ENCODE results near the gene CDON.

Gene CDON

DNA sequence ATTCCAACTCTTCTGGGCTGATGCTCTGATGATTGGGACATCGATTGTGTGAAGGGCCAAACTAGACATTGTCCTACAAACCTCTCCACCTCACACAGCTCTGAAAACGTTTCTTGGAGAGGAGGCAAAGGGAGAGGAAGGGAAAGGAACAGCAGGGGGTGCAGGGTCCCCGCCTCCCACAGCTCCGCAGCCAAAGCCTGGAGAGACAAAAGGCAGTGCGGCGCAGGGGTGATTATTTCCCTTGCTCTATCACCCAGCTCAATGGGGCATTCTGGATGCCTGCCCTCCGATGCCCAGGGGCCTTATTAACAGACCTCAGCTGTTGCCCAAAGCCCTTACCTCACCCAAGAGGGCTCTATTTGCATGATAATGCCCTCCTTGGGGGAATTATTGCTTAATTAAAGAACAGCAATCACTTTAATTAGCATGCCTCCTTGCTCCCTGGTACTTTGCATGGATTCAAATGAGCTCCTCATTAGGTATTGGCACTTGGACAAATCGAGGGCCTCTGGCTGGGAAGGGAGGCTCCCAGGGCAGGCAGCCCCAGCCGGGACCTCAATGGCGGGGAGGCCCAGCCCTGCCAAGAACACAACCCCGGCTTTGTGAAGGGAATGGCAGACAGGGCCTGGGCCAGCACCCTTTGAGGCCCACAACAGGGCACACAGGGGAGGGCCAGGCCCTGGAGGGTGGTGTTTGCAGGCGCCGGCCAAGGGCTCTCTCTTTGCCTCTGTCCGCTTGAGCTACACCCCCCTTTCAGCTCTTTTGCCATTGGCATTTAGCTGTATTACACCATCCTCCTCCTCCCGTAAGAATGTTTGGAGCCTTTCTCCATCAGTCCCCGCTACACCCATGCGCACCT, 19.8 kb upstream of the CDON start:
- TF ChIP-seq, protein P1, sequence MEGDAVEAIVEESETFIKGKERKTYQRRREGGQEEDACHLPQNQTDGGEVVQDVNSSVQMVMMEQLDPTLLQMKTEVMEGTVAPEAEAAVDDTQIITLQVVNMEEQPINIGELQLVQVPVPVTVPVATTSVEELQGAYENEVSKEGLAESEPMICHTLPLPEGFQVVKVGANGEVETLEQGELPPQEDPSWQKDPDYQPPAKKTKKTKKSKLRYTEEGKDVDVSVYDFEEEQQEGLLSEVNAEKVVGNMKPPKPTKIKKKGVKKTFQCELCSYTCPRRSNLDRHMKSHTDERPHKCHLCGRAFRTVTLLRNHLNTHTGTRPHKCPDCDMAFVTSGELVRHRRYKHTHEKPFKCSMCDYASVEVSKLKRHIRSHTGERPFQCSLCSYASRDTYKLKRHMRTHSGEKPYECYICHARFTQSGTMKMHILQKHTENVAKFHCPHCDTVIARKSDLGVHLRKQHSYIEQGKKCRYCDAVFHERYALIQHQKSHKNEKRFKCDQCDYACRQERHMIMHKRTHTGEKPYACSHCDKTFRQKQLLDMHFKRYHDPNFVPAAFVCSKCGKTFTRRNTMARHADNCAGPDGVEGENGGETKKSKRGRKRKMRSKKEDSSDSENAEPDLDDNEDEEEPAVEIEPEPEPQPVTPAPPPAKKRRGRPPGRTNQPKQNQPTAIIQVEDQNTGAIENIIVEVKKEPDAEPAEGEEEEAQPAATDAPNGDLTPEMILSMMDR (IDR thresholded peaks at IDR 0.05; ENCODE audit: insufficient read depth, low read length) = no peak
- no peak for TF ChIP-seq SPI1 (IDR thresholded peaks at IDR 0.05; ENCODE audit: borderline replicate concordance, low read depth)
- TF ChIP-seq, protein P2, sequence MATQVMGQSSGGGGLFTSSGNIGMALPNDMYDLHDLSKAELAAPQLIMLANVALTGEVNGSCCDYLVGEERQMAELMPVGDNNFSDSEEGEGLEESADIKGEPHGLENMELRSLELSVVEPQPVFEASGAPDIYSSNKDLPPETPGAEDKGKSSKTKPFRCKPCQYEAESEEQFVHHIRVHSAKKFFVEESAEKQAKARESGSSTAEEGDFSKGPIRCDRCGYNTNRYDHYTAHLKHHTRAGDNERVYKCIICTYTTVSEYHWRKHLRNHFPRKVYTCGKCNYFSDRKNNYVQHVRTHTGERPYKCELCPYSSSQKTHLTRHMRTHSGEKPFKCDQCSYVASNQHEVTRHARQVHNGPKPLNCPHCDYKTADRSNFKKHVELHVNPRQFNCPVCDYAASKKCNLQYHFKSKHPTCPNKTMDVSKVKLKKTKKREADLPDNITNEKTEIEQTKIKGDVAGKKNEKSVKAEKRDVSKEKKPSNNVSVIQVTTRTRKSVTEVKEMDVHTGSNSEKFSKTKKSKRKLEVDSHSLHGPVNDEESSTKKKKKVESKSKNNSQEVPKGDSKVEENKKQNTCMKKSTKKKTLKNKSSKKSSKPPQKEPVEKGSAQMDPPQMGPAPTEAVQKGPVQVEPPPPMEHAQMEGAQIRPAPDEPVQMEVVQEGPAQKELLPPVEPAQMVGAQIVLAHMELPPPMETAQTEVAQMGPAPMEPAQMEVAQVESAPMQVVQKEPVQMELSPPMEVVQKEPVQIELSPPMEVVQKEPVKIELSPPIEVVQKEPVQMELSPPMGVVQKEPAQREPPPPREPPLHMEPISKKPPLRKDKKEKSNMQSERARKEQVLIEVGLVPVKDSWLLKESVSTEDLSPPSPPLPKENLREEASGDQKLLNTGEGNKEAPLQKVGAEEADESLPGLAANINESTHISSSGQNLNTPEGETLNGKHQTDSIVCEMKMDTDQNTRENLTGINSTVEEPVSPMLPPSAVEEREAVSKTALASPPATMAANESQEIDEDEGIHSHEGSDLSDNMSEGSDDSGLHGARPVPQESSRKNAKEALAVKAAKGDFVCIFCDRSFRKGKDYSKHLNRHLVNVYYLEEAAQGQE (IDR thresholded peaks at IDR 0.05; ENCODE audit: insufficient replicate concordance, low read depth) = no peak
- no peak for TF ChIP-seq POLR2AphosphoS5 (IDR thresholded peaks at IDR 0.05; ENCODE audit: low read depth)
- no peak for TF ChIP-seq GABPA (IDR thresholded peaks at IDR 0.05; ENCODE audit: low read depth)
- Histone ChIP-seq H3K4me3 (replicated peaks; ENCODE audit: insufficient read depth, low read length) (no peak overlapping the region), H3K27ac (replicated peaks) (no peak overlapping the region), H3K27me3 (ENCODE audit: insufficient read depth, poor library complexity, severe bottlenecking) (no peaks in the 10 kb centered on the region)
- DNase-seq (ENCODE audit: low read depth in 1 of 2, low spot score in 1 of 2) = no peak

DNA sequence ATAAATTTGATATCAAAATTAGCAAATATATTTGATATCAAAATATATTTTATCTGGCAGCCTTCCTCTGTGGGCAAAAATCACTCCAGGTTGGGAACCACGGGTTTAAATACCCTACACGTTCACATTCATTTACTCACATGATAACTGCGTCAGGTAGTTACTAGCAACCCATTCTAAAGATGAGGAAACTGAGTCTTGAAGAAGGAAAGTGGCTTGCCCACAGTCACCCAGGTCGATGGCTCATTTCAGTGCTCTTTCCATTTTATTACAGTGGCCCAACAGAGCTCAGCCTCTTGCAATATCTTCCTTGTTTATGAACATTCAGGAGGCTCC, 19.2 kb upstream of the CDON start:
- TF ChIP-seq SPI1 (IDR thresholded peaks at IDR 0.05; ENCODE audit: borderline replicate concordance, low read depth) = no peak
- TF ChIP-seq, protein P2 (IDR thresholded peaks at IDR 0.05; ENCODE audit: insufficient replicate concordance, low read depth) = no peak
- no peak for TF ChIP-seq GABPA (IDR thresholded peaks at IDR 0.05; ENCODE audit: low read depth)
- TF ChIP-seq, protein P1 (IDR thresholded peaks at IDR 0.05; ENCODE audit: insufficient read depth, low read length) = no peak
- no peak for TF ChIP-seq POLR2AphosphoS5 (IDR thresholded peaks at IDR 0.05; ENCODE audit: low read depth)
- DNase-seq (ENCODE audit: low read depth in 1 of 2, low spot score in 1 of 2) = no peak
- Histone ChIP-seq H3K27ac (replicated peaks) (no peak overlapping the region), H3K4me3 (replicated peaks; ENCODE audit: insufficient read depth, low read length) (no peak overlapping the region), H3K27me3 (ENCODE audit: insufficient read depth, poor library complexity, severe bottlenecking) (no peaks in the 10 kb centered on the region)

GRCh38 chr11:126080161-126080941, 17.7 kb upstream of the CDON start:
- DNase-seq (ENCODE audit: low read depth in 1 of 2, low spot score in 1 of 2) = no peak
- TF ChIP-seq GABPA (IDR thresholded peaks at IDR 0.05; ENCODE audit: low read depth) (no peak), POLR2AphosphoS5 (IDR thresholded peaks at IDR 0.05; ENCODE audit: low read depth) (no peak), SPI1 (IDR thresholded peaks at IDR 0.05; ENCODE audit: borderline replicate concordance, low read depth) (no peak)
- TF ChIP-seq, protein P2 (IDR thresholded peaks at IDR 0.05; ENCODE audit: insufficient replicate concordance, low read depth) = no peak
- TF ChIP-seq, protein P1 (IDR thresholded peaks at IDR 0.05; ENCODE audit: insufficient read depth, low read length) = no peak
- H3K27ac ChIP-seq (replicated peaks) = no peak overlapping the region

More at GRCh38 chr11:126080161-126080941, 17.7 kb upstream of the CDON start:
- H3K4me3 ChIP-seq (replicated peaks; ENCODE audit: insufficient read depth, low read length) = no peak overlapping the region
- H3K27me3 ChIP-seq (ENCODE audit: insufficient read depth, poor library complexity, severe bottlenecking) = no peaks in the 10 kb centered on the region

Data from HL-60 (cell line).